Liver (tissue), 9 donors: Measurements from ENCODE around the gene ROR1. TPM values are rescaled to one million over a fixed set of nuclear protein-coding genes. Genes with fewer than 3 reads are reported as not detected.

ENCODE experiments used
- DNase-seq: peaks from one replicate; pipeline ENCODE4 v3.0.0-alpha.2; 2017; ENCODE audit warnings: low spot score
- H3K27ac ChIP-seq, 2 donors: one replicate each; pipeline ENCODE4 v1.7.0; 2013; ENCODE audit warnings: inconsistent platforms in 2 of 2, low read length in 2 of 2, control low read depth in 1 of 2, low read depth in 1 of 2, mild to moderate bottlenecking in 1 of 2
- H3K27me3 ChIP-seq, 4 donors: one replicate each; pipeline versions ENCODE4 v1.6.1 to v1.7.0; 2013; ENCODE audit warnings: low read length in 3 of 4, inconsistent platforms in 1 of 4, mild to moderate bottlenecking in 1 of 4, moderate library complexity in 1 of 4; ENCODE audit not compliant: control insufficient read depth in 4 of 4, insufficient read depth in 4 of 4
- H3K36me3 ChIP-seq, 4 donors: one replicate each; pipeline versions ENCODE4 v1.6.1 to v1.7.0; 2013; ENCODE audit warnings: low read length in 3 of 4, mild to moderate bottlenecking in 3 of 4, low read depth in 1 of 4, moderate library complexity in 1 of 4; ENCODE audit not compliant: control insufficient read depth in 4 of 4, insufficient read depth in 3 of 4
- H3K4me1 ChIP-seq, 4 donors: one replicate each; pipeline versions ENCODE4 v1.6.1 to v1.7.0; 2013; ENCODE audit warnings: low read length in 3 of 4, mild to moderate bottlenecking in 3 of 4, moderate library complexity in 1 of 4; ENCODE audit not compliant: control insufficient read depth in 4 of 4, insufficient read depth in 4 of 4
- H3K4me3 ChIP-seq, 3 donors: one replicate each; pipeline versions ENCODE4 v1.6.1 to v1.7.0; 2013; ENCODE audit warnings: low read length in 3 of 3, control low read depth in 1 of 3, low read depth in 1 of 3, mild to moderate bottlenecking in 1 of 3
- H3K9ac ChIP-seq, 2 donors: one replicate each; pipeline ENCODE4 v1.7.0; 2013; ENCODE audit warnings: low read length in 2 of 2, mild to moderate bottlenecking in 2 of 2, moderate library complexity in 2 of 2, control low read depth in 1 of 2, low read depth in 1 of 2
- H3K9me3 ChIP-seq, 4 donors: one replicate each; pipeline versions ENCODE4 v1.6.1 to v1.7.0; 2013; ENCODE audit warnings: low read length in 3 of 4; ENCODE audit not compliant: control insufficient read depth in 4 of 4
- ATF3 ChIP-seq: IDR thresholded peaks from 2 replicates; pipeline ENCODE4 v1.6.1; 2016; ENCODE audit warnings: antibody characterized with exemption
- CTCF ChIP-seq: fragments of 150-350 bp; IDR thresholded peaks from 2 replicates; pipeline ENCODE4 v1.5.1; 2017; ENCODE audit warnings: improper control_type of control experiment, low read depth, low read length; ENCODE audit not compliant: missing input control
- FOXA1 ChIP-seq: IDR thresholded peaks from 2 replicates; pipeline ENCODE4 v1.6.1; 2016; ENCODE audit warnings: antibody characterized with exemption
- FOXA2 ChIP-seq: IDR thresholded peaks from 2 replicates; pipeline ENCODE4 v1.6.1; 2016; ENCODE audit warnings: antibody characterized with exemption
- GABPA ChIP-seq, 2 donors: IDR thresholded peaks in 1 of 2; conservative IDR thresholded peaks in 1 of 2; 2 replicates each; pipeline ENCODE4 v1.6.1; 2016; ENCODE audit warnings: antibody characterized with exemption in 2 of 2, mild to moderate bottlenecking in 1 of 2, moderate library complexity in 1 of 2
- HNF4A ChIP-seq, 2 donors: conservative IDR thresholded peaks; 2 replicates each; pipeline ENCODE4 v1.6.1; 2016; ENCODE audit warnings: antibody characterized with exemption in 2 of 2, mild to moderate bottlenecking in 2 of 2
- JUND ChIP-seq, 2 donors: IDR thresholded peaks; 2 replicates each; pipeline ENCODE4 v1.6.1; 2016; ENCODE audit warnings: antibody characterized with exemption in 2 of 2
- NR2F2 ChIP-seq: IDR thresholded peaks from 2 replicates; pipeline ENCODE4 v1.6.1; 2016; ENCODE audit warnings: antibody characterized with exemption
- REST ChIP-seq: IDR thresholded peaks from 2 replicates; pipeline ENCODE4 v1.6.1; 2016; ENCODE audit warnings: antibody characterized with exemption, mild to moderate bottlenecking
- RXRA ChIP-seq, 2 donors: IDR thresholded peaks; 2 replicates each; pipeline ENCODE4 v1.6.1; 2017 to 2018; ENCODE audit warnings: antibody characterized with exemption in 2 of 2, mild to moderate bottlenecking in 1 of 2
- SP1 ChIP-seq: IDR thresholded peaks from 2 replicates; pipeline ENCODE4 v1.6.1; 2018; ENCODE audit warnings: antibody characterized with exemption, mild to moderate bottlenecking
- TAF1 ChIP-seq: conservative IDR thresholded peaks from 2 replicates; pipeline ENCODE4 v1.6.1; 2016; ENCODE audit warnings: antibody characterized with exemption, mild to moderate bottlenecking
- YY1 ChIP-seq: IDR thresholded peaks from 2 replicates; pipeline ENCODE4 v1.6.1; 2016; ENCODE audit warnings: antibody characterized with exemption, mild to moderate bottlenecking
- ZBTB33 ChIP-seq: IDR thresholded peaks from 2 replicates; pipeline ENCODE4 v1.6.1; 2016; ENCODE audit warnings: antibody characterized with exemption
- WGBS: extraction: QIAGEN DNeasy Blood & Tissue Kit; methylation state at CpG from one replicate; pipeline ENCODE4 v1.1.7; 2013; 5-methylcytosine and 5-hydroxymethylcytosine counted together
- polyA plus RNA-seq, 2 donors: library from polyadenylated mRNA; stranded (reverse) in 1 of 2; unstranded in 1 of 2; fragments of 200-250 nt in 1 of 2; fragments of >200 nt in 1 of 2; fragmentation: Nextera tagmentation in 1 of 2; extraction: Ambion mirVana in 1 of 2; gene quantifications; one replicate each; pipeline versions ENCODE4 v1.2.1 to v1.2.3, GENCODE V29; 2013 to 2015
- total RNA-seq, 2 donors: library from RNA; depleted of rRNA; stranded (reverse); fragments of >200 nt; gene quantifications; one replicate each; pipeline ENCODE4 v1.2.3, GENCODE V29; 2014
- donor health status: healthy.
- donor health status: healthy.
- donor health status: healthy.
- donor health status: healthy.
- donor health status: healthy.

The ROR1 gene
- total and polyA plus RNA-seq, 4 donors = 0.15 to 0.98 (median 0.37) TPM

- H3K36me3 ChIP-seq = no peaks in the 10 kb centered on the region
- H3K4me3 ChIP-seq = peak overlapping the region in 1 of 3 donors; percentile 74
- DNase-seq = no peak
- H3K9ac ChIP-seq = no peak overlapping the region
- peaks cover 0 to 22% (median 15%) of the 10 kb centered on the region in 4 donors for H3K4me1 ChIP-seq
- H3K27ac ChIP-seq = no peak overlapping the region
- TF ChIP-seq GABPA (IDR thresholded peaks at IDR 0.05 in 1 of 2, conservative IDR thresholded peaks at IDR 0.05 in 1 of 2) = no peak
- TF ChIP-seq CTCF = no peak
- no peak for TF ChIP-seq FOXA2
- TF ChIP-seq ZBTB33 = no peak
- H3K9me3 ChIP-seq = no peaks in the 10 kb centered on the region
- peaks cover 0 to 5% (median 0%) of the 10 kb centered on the region in 4 donors for H3K27me3 ChIP-seq
- WGBS = 54% methylated on average over 8 of the region's 8 CpGs
These were observed 1.8 kb downstream of the ROR1 start for GRCh38 chr1:63775418-63776127.

- H3K27ac ChIP-seq = no peak overlapping the region
- no peak overlapping the region for H3K9ac ChIP-seq
- no peak for DNase-seq
- H3K36me3 ChIP-seq = no peaks in the 10 kb centered on the region
- 90% methylated on average over 2 of the region's 2 CpGs for WGBS
- H3K9me3 ChIP-seq = no peaks in the 10 kb centered on the region
- TF ChIP-seq FOXA1 (no peak), ATF3 (no peak), JUND (IDR thresholded peaks at IDR 0.05) (no peak), ZBTB33 (no peak), SP1 (no peak), TAF1 (no peak), FOXA2 (no peak), REST (no peak), RXRA (IDR thresholded peaks at IDR 0.05) (no peak), YY1 (no peak), NR2F2 (no peak), CTCF (no peak), HNF4A (conservative IDR thresholded peaks at IDR 0.05) (no peak)
- H3K4me3 ChIP-seq = no peak overlapping the region
- peaks cover 0 to 5% (median 0%) of the 10 kb centered on the region in 4 donors for H3K27me3 ChIP-seq
- H3K4me1 ChIP-seq = peaks cover 0 to 22% (median 15%) of the 10 kb centered on the region in 4 donors
These were observed 3.5 kb downstream of the ROR1 start for GRCh38 chr1:63777286-63777685.
